HL-60 (cell line): ENCODE measurements around the gene SPTB.

Experiments
- DNase-seq, 2 experiments: peaks; one replicate each; pipeline ENCODE4 v3.0.0-alpha.2; 2010 to 2020; ENCODE audit warnings: low read depth in 1 of 2, low spot score in 1 of 2
- H3K27ac ChIP-seq: fragments of 250-450 bp; sonication (Bioruptor Pico); replicated peaks from 2 replicates; pipeline ENCODE4 v1.5.1; 2020; ENCODE audit warnings: mild to moderate bottlenecking, moderate library complexity
- H3K27me3 ChIP-seq: fragments of 250-450 bp; sonication (Bioruptor Pico); 2 replicates; pipeline ENCODE4 v1.5.1; 2021; ENCODE audit warnings: mild to moderate bottlenecking, moderate library complexity; ENCODE audit not compliant: insufficient read depth, poor library complexity, severe bottlenecking
- H3K4me3 ChIP-seq: replicated peaks from 2 replicates; pipeline ENCODE4 v1.5.1; 2011; ENCODE audit warnings: mild to moderate bottlenecking, control low read depth, low read length; ENCODE audit not compliant: insufficient read depth
- GABPA ChIP-seq: IDR thresholded peaks from 2 replicates; pipeline ENCODE4 v1.6.1; 2012; ENCODE audit warnings: low read depth
- POLR2AphosphoS5 ChIP-seq: IDR thresholded peaks from 2 replicates; pipeline ENCODE4 v1.6.1; 2012; ENCODE audit warnings: low read depth
- SPI1 ChIP-seq: IDR thresholded peaks from 2 replicates; pipeline ENCODE4 v1.6.1; 2012; ENCODE audit warnings: low read depth, mild to moderate bottlenecking, borderline replicate concordance
- TF ChIP-seq, protein P1 (sequence below): IDR thresholded peaks from 2 replicates; pipeline ENCODE4 v1.6.1; 2012; ENCODE audit warnings: low read depth; ENCODE audit not compliant: insufficient replicate concordance
- TF ChIP-seq, protein P2 (sequence below): IDR thresholded peaks from one replicate; pipeline ENCODE4 v1.5.1; 2011; ENCODE audit warnings: low read length, control low read depth, inconsistent platforms; ENCODE audit not compliant: insufficient read depth

Gene SPTB

DNA sequence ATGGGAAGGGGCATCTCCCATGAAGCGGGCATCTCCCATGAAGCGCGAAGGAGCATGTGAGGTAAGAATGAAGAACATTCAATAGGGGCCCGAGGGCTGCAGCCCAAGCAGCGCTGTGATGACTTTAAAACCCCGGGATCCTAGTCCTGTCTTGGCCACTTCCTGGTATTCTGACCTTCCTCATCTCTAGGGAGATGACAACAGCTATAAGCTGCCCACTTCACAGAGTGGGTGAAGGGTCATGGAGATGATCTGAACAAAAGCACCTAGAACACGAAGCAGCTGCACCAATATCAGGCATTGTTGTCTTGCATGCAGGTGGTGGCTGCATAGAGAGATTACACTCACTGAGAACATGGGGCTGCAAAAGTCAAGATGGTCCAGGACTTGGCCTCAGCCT lies 64.5 kb downstream of the SPTB start:
- no peaks in the 10 kb centered on the region for H3K27me3 ChIP-seq
- no peak for DNase-seq
- no peak for TF ChIP-seq GABPA
- TF ChIP-seq, protein P1, sequence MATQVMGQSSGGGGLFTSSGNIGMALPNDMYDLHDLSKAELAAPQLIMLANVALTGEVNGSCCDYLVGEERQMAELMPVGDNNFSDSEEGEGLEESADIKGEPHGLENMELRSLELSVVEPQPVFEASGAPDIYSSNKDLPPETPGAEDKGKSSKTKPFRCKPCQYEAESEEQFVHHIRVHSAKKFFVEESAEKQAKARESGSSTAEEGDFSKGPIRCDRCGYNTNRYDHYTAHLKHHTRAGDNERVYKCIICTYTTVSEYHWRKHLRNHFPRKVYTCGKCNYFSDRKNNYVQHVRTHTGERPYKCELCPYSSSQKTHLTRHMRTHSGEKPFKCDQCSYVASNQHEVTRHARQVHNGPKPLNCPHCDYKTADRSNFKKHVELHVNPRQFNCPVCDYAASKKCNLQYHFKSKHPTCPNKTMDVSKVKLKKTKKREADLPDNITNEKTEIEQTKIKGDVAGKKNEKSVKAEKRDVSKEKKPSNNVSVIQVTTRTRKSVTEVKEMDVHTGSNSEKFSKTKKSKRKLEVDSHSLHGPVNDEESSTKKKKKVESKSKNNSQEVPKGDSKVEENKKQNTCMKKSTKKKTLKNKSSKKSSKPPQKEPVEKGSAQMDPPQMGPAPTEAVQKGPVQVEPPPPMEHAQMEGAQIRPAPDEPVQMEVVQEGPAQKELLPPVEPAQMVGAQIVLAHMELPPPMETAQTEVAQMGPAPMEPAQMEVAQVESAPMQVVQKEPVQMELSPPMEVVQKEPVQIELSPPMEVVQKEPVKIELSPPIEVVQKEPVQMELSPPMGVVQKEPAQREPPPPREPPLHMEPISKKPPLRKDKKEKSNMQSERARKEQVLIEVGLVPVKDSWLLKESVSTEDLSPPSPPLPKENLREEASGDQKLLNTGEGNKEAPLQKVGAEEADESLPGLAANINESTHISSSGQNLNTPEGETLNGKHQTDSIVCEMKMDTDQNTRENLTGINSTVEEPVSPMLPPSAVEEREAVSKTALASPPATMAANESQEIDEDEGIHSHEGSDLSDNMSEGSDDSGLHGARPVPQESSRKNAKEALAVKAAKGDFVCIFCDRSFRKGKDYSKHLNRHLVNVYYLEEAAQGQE, result no peak
- TF ChIP-seq POLR2AphosphoS5, result no peak
- no peak for TF ChIP-seq SPI1
- TF ChIP-seq, protein P2, sequence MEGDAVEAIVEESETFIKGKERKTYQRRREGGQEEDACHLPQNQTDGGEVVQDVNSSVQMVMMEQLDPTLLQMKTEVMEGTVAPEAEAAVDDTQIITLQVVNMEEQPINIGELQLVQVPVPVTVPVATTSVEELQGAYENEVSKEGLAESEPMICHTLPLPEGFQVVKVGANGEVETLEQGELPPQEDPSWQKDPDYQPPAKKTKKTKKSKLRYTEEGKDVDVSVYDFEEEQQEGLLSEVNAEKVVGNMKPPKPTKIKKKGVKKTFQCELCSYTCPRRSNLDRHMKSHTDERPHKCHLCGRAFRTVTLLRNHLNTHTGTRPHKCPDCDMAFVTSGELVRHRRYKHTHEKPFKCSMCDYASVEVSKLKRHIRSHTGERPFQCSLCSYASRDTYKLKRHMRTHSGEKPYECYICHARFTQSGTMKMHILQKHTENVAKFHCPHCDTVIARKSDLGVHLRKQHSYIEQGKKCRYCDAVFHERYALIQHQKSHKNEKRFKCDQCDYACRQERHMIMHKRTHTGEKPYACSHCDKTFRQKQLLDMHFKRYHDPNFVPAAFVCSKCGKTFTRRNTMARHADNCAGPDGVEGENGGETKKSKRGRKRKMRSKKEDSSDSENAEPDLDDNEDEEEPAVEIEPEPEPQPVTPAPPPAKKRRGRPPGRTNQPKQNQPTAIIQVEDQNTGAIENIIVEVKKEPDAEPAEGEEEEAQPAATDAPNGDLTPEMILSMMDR, result no peak
- H3K4me3 ChIP-seq, result no peak overlapping the region
- no peak overlapping the region for H3K27ac ChIP-seq

DNA sequence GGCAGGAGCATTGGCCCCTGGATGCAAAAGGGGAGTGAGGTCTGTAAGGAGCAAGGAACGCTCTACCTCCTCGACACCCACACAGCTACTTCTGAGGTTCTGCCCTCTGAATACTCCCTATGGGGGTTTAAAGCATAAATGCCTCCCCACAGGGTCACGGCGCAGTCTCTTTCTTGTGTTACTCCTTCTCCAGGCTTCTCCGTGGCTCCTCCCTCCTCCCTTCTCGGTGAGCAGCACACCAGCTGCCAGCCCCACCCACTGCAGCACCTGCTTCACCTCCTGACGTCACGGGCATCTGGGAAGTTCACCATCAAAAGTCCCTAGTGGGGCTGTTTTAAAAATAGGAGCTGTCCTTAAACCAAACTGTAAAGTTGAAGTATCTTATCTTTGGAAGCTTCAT lies 67.3 kb downstream of the SPTB start:
- TF ChIP-seq, protein P1, result no peak
- TF ChIP-seq, protein P2, result no peak
- no peak for TF ChIP-seq SPI1
- no peak for TF ChIP-seq POLR2AphosphoS5
- no peak for TF ChIP-seq GABPA
- Histone ChIP-seq H3K27ac (no peak overlapping the region), H3K27me3 (no peaks in the 10 kb centered on the region), H3K4me3 (no peak overlapping the region)
- DNase-seq, result no peak

DNA sequence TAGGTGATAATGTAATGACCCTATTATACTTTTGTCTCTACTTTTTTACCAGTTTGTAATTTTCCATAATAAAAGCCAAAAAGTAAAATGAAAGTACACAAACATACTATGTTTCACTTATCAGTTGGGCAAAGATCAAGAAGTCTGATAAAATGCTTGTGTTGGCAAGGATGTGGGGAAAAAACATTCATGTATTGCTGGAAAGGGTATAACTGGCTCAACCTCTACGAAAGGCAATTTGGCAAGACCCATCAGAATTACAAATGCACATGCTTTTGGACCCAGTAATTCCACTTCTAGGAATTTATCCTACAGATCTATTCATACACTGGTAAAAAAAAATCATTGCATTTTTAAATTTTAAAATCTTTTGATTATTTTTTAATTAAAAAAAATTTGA lies 68.0 kb downstream of the SPTB start:
- TF ChIP-seq POLR2AphosphoS5 (no peak), GABPA (no peak), SPI1 (no peak)
- TF ChIP-seq, protein P1, result no peak
- TF ChIP-seq, protein P2, result no peak
- no peak overlapping the region for H3K4me3 ChIP-seq

More for the DNA sequence above, 68.0 kb downstream of the SPTB start:
- Histone ChIP-seq H3K27me3 (no peaks in the 10 kb centered on the region), H3K27ac (no peak overlapping the region)
- DNase-seq, result no peak
